ENCODE results near the gene MAP4K4. TPM values are rescaled to one million over a fixed set of nuclear protein-coding genes. Genes with fewer than 3 reads are reported as not detected.

Gene MAP4K4
- total RNA-seq, 1 donor from 2014 or later = 91.9 TPM

GRCh38 chr2:101815739-101816391, 118.4 kb downstream of the MAP4K4 start:
- H3K4me1 Mint-ChIP-seq = peaks cover 39% of the 10 kb centered on the region
- H3K36me3 ChIP-seq = no peaks in the 10 kb centered on the region
- peaks cover 66% of the 10 kb centered on the region for H4K20me1 ChIP-seq (ENCODE audit: low read depth)
- no peak overlapping the region for H3K4me3 ChIP-seq
- H3K79me2 ChIP-seq (ENCODE audit: low read depth) = peaks cover 100% of the 10 kb centered on the region
- no peak overlapping the region for H3K9ac ChIP-seq
- peaks cover 16% of the 10 kb centered on the region for H3F3A ChIP-seq (ENCODE audit: low read depth)
- peak overlapping the region; percentile 80 for H3K27ac ChIP-seq
- peaks cover 2% of the 10 kb centered on the region for H3K9me3 Mint-ChIP-seq
- no peaks in the 10 kb centered on the region for H3K27me3 ChIP-seq
- no peaks in the 10 kb centered on the region for H3K9me3 ChIP-seq (ENCODE audit: low read depth)
- no peaks in the 10 kb centered on the region for H3K27me3 Mint-ChIP-seq (ENCODE audit: insufficient read depth, low read depth)
- TF ChIP-seq EZH2 (IDR thresholded peaks at IDR 0.05) (no peak), EZH2phosphoT487 (IDR thresholded peaks at IDR 0.05) (no peak), CTCF (IDR thresholded peaks at IDR 0.05) (peak; percentile 6)
- peaks cover 46% of the 10 kb centered on the region for H3K4me1 ChIP-seq
- no peak overlapping the region for H3K27ac Mint-ChIP-seq
- no peak overlapping the region for H3K4me2 ChIP-seq
- no peak overlapping the region for H3K4me3 Mint-ChIP-seq
- DNase-seq (ENCODE audit: low spot score) = no peak
- peaks cover 10% of the 10 kb centered on the region for H3K36me3 Mint-ChIP-seq
- H2AFZ ChIP-seq (replicated peaks) = no peak overlapping the region

DNA sequence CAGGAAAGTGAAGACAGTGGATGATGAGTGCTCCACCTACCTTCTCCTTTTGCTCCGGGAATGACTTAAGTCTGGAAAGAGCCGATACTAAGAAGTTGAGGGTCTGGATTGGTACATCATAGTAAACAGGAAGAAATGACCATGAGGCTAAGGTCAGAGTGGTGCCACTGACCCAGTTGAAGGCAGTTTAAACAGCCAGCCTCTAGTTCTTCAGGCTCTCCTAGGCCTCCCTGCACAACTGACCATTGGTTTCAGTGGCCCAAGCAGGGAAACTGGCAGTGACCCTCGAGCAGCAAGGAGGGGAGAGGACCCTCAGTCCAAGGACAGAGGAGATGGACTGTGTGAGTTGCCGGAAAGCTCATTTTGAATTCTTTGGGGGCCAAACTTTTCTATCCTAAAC, 119.1 kb downstream of the MAP4K4 start:
- Mint-ChIP-seq H3K27ac (peak overlapping the region; percentile 34), H3K27me3 (ENCODE audit: insufficient read depth, low read depth) (no peaks in the 10 kb centered on the region), H3K4me1 (peaks cover 39% of the 10 kb centered on the region), H3K4me3 (no peak overlapping the region), H3K9me3 (peaks cover 2% of the 10 kb centered on the region), H3K36me3 (peaks cover 10% of the 10 kb centered on the region)
- H3K4me1 ChIP-seq = peaks cover 47% of the 10 kb centered on the region
- H3F3A ChIP-seq (ENCODE audit: low read depth) = peaks cover 16% of the 10 kb centered on the region
- no peaks in the 10 kb centered on the region for H3K36me3 ChIP-seq
- H3K79me2 ChIP-seq (ENCODE audit: low read depth) = peaks cover 100% of the 10 kb centered on the region
- H2AFZ ChIP-seq (replicated peaks) = no peak overlapping the region
- H3K4me3 ChIP-seq = no peak overlapping the region
- TF ChIP-seq EZH2phosphoT487 (IDR thresholded peaks at IDR 0.05) (no peak), EZH2 (IDR thresholded peaks at IDR 0.05) (no peak), CTCF (IDR thresholded peaks at IDR 0.05) (no peak)
- H4K20me1 ChIP-seq (ENCODE audit: low read depth) = peaks cover 67% of the 10 kb centered on the region
- H3K4me2 ChIP-seq = no peak overlapping the region
- H3K9ac ChIP-seq = no peak overlapping the region
- no peak for DNase-seq (ENCODE audit: low spot score)
- no peaks in the 10 kb centered on the region for H3K27me3 ChIP-seq
- no peaks in the 10 kb centered on the region for H3K9me3 ChIP-seq (ENCODE audit: low read depth)
- H3K27ac ChIP-seq = no peak overlapping the region

GRCh38 chr2:101817481-101817880, 120.0 kb downstream of the MAP4K4 start:
- H3K4me3 Mint-ChIP-seq = no peak overlapping the region
- H3K9ac ChIP-seq = no peak overlapping the region
- peaks cover 5% of the 10 kb centered on the region for H3K36me3 Mint-ChIP-seq
- peaks cover 16% of the 10 kb centered on the region for H3F3A ChIP-seq (ENCODE audit: low read depth)
- no peaks in the 10 kb centered on the region for H3K36me3 ChIP-seq
- TF ChIP-seq EZH2 (IDR thresholded peaks at IDR 0.05) (no peak), CTCF (IDR thresholded peaks at IDR 0.05) (no peak), EZH2phosphoT487 (IDR thresholded peaks at IDR 0.05) (no peak)
- no peak for DNase-seq (ENCODE audit: low spot score)
- no peaks in the 10 kb centered on the region for H3K27me3 ChIP-seq
- H3K4me1 ChIP-seq = peaks cover 48% of the 10 kb centered on the region
- H3K4me1 Mint-ChIP-seq = peaks cover 39% of the 10 kb centered on the region
- peak overlapping the region; percentile 79 for H3K27ac ChIP-seq
- no peak overlapping the region for H2AFZ ChIP-seq (replicated peaks)
- peaks cover 69% of the 10 kb centered on the region for H4K20me1 ChIP-seq (ENCODE audit: low read depth)
- H3K4me2 ChIP-seq = peak overlapping the region; percentile 66
- H3K27ac Mint-ChIP-seq = peak overlapping the region; percentile 58
- no peaks in the 10 kb centered on the region for H3K9me3 ChIP-seq (ENCODE audit: low read depth)
- H3K27me3 Mint-ChIP-seq (ENCODE audit: insufficient read depth, low read depth) = no peaks in the 10 kb centered on the region
- H3K79me2 ChIP-seq (ENCODE audit: low read depth) = peaks cover 100% of the 10 kb centered on the region
- no peak overlapping the region for H3K4me3 ChIP-seq
- H3K9me3 Mint-ChIP-seq = no peaks in the 10 kb centered on the region

Data from neural progenitor cell (in vitro differentiated cells).